Measurements from ENCODE around the gene SLC45A2. TPM values are rescaled to one million over a fixed set of nuclear protein-coding genes. Genes with fewer than 3 reads are reported as not detected.

The SLC45A2 gene
- 0.02 TPM in 1 of 2 replicates, not detected in the other for polyA plus RNA-seq (2012; rRNA removed)
- polyA plus RNA-seq (2012; cell fraction: cytosol; rRNA removed): 0.01 TPM in 1 of 2 replicates, not detected in the other
- 0.12 and 0.15 TPM in 2 replicates for polyA plus RNA-seq (2012; cell fraction: nucleus; rRNA removed)

- TF ChIP-seq ELF1 (IDR thresholded peaks at IDR 0.05): no peak
- TF ChIP-seq JUND (IDR thresholded peaks at IDR 0.05): no peak
- no peak for TF ChIP-seq CHD2 (IDR thresholded peaks at IDR 0.05; ENCODE audit: low read length, partially characterized antibody)
- TF ChIP-seq TAF1 (IDR thresholded peaks at IDR 0.05; ENCODE audit: borderline replicate concordance, low read depth, low read length): no peak
- no peak for TF ChIP-seq RXRA (IDR thresholded peaks at IDR 0.05; ENCODE audit: borderline replicate concordance, low read depth)
- no peak for TF ChIP-seq RCOR1 (IDR thresholded peaks at IDR 0.05; ENCODE audit: low read length)
- no peak for TF ChIP-seq EZH2phosphoT487 (IDR thresholded peaks at IDR 0.05; ENCODE audit: borderline replicate concordance, low read depth)
- TF ChIP-seq CTCF (IDR thresholded peaks at IDR 0.05): no peak
- no peak for TF ChIP-seq SMC3 (IDR thresholded peaks at IDR 0.05; ENCODE audit: low read depth, low read length)
- TF ChIP-seq USF2 (IDR thresholded peaks at IDR 0.05; ENCODE audit: borderline replicate concordance, low read depth, low read length): no peak
- no peak for TF ChIP-seq REST (IDR thresholded peaks at IDR 0.05; ENCODE audit: low read depth, low read length)
- TF ChIP-seq RAD21 (IDR thresholded peaks at IDR 0.05; ENCODE audit: low read length): no peak
- Histone ChIP-seq H4K20me1 (ENCODE audit: insufficient read depth) (no peaks in the 10 kb centered on the region), H3K27me3 (ENCODE audit: insufficient read depth) (no peaks in the 10 kb centered on the region), H3K9me2 (no peaks in the 10 kb centered on the region), H3K27ac (ENCODE audit: low read depth in 2 of 2, low read length in 1 of 2) (no peak within 1 kb of the TSS), H3F3A (replicated peaks; ENCODE audit: insufficient read depth) (peaks cover 11% of the 10 kb centered on the region), H3K4me1 (ENCODE audit: control insufficient read depth in 1 of 2, insufficient read depth in 2 of 2, low read depth in 1 of 2, low read length in 1 of 2) (no peaks in the 10 kb centered on the region), H3K9ac (no peak within 1 kb of the TSS), H3K36me3 (replicated peaks in 1 of 2; ENCODE audit: control insufficient read depth in 1 of 2, insufficient read depth in 2 of 2, low read length in 1 of 2) (peaks cover 18 to 19% of the 10 kb centered on the region in 2 experiments), H3K4me3 (ENCODE audit: low read depth in 2 of 2, low read length in 1 of 2) (no peak within 1 kb of the TSS), H3K4me2 (no peak within 1 kb of the TSS), H2AFZ (ENCODE audit: low read depth) (no peak within 1 kb of the TSS), H3K79me2 (ENCODE audit: insufficient read depth) (no peaks in the 10 kb centered on the region), H3K9me3 (no peaks in the 10 kb centered on the region)
- ChIA-PET POLR2A (no interaction called here), CTCF (no interaction called here)
- no peak for DNase-seq
- WGBS (ENCODE audit: low lambda C conversion rate): 76% methylated on average over 7 of the region's 7 CpGs
These were observed at the start of gene SLC45A2 for GRCh38 chr5:33984671-33985124. Gene SLC45A2 (minus strand): TSS chr5:33984693. CDS start chr5:33984583, 110 bp downstream.
